AG09309 (cell line): ENCODE results near the gene PCDHGA11.

Experiments
- DNase-seq: peaks from one replicate; pipeline ENCODE4 v3.0.0-alpha.2; 2010; ENCODE audit warnings: low read depth
- H3K4me3 ChIP-seq: 2 replicates; pipeline ENCODE4 v1.5.1; 2011; ENCODE audit warnings: mild to moderate bottlenecking, low read depth, low read length, moderate library complexity; ENCODE audit not compliant: control insufficient read depth
- CTCF ChIP-seq: IDR thresholded peaks from 2 replicates; pipeline ENCODE4 v1.5.1; 2011; ENCODE audit warnings: mild to moderate bottlenecking, low read depth, low read length, inconsistent platforms; ENCODE audit not compliant: insufficient read depth, control insufficient read depth; ENCODE audit errors: missing control alignments

Gene PCDHGA11

DNA sequence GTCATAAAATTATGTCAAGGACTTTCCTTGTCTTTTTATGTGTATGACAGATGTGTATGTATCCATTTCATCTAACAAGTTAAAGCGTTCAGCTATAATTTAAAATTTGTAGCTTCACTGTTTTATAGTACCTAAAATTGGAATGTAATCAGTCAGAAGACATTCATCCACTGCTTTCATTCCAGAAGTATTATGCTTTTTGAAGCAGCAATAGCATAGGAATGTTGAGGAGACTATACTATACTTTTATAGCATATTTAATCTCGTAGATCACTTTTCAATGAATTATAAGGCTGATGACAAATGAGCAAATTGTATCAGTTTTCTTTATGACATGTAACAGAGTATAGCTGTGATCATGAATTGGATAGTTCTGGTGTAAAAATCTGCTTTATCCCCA, 16.4 kb downstream of the PCDHGA11 start:
- no peak for TF ChIP-seq CTCF
- DNase-seq, result no peak

GRCh38 chr5:141439411-141440141, 18.7 kb downstream of the PCDHGA11 start:
- peak; percentile 12 for TF ChIP-seq CTCF
- DNase-seq, result no peak
- no peak overlapping the region for H3K4me3 ChIP-seq

More for the DNA sequence above, 16.4 kb downstream of the PCDHGA11 start:
- no peak overlapping the region for H3K4me3 ChIP-seq

DNA sequence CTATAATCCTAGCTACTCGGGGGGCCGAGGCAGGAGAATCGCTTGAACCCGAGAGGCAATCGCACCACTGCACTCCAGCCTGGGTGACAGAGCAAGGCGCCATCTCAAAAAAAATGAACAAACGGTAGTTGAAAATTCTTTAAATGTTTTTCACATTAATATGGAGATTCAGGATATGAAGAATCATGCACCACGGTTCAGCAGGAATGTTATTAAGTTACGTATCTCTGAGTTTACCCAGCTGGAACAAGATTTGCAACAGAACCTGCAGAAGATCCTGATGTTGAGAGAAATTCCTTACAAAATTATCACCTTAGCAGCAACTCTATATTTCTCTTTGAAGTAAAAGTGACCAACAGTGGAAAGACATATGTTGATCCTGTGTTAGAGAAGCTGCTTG, 19.5 kb downstream of the PCDHGA11 start:
- TF ChIP-seq CTCF, result no peak
- no peak overlapping the region for H3K4me3 ChIP-seq
- no peak for DNase-seq

DNA sequence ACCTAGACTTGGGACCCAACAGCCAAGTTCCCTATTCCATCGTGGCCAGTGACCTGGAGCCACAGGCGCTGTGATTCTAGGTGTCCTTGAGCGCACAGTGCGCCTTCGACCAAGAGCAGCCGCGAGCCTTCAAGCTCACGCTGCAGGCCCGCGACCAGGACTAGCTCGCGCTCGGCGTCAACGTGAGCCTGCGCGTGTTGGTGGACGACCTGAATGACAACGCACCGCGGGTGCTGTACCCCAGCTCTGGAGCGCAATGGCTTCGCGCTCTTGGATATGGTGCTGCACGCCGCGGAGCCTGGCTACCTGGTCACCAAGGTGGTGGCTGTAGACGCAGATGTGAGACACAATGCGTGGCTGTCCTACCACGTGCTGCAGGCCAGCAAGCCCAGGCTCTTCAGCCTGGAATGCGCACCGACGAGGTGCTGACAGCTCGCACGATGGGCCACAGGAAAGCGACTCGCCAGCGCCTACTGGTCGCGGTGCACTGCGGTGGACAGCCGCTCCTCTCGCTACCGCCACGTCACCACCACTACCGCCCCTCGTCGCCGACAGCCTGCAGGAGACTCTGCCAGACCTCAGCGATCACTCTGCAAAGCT, 20.8 kb downstream of the PCDHGA11 start:
- DNase-seq, result no peak
- TF ChIP-seq CTCF, result no peak
- no peak overlapping the region for H3K4me3 ChIP-seq

DNA sequence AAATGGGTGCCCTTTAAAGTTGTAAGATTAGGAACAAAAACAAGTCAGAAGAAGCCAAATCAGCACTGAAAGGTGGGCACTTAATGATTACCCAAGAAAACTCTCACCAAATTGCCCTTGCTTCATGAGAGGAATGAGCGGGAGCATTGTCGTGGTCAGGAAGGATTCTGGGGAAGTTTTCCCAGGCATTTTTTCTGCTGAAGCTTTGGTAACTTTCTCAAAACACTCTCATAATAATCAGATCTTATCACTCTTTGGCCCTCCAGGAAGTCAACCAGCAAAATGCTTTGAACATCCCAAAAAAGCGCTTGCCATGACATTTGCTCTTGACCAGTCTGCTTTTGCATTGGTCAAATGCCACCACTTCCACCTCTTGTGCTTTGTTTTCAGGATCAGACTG, 44.5 kb downstream of the PCDHGA11 start:
- TF ChIP-seq CTCF, result no peak
- no peak overlapping the region for H3K4me3 ChIP-seq
- DNase-seq, result no peak
